Ramos (cell line): ENCODE results near the gene PLEKHA6.

ENCODE experiments used
- in situ Hi-C: fragments of 300-500 bp; cut with MboI; formaldehyde crosslinking; loops from one replicate; pipeline ENCODE4 v1.14.3; 2022; ENCODE audit warnings: low sequenced_read_pairs; ENCODE audit not compliant: unreplicated experiment

The PLEKHA6 gene

GRCh38 chr1:204223129-204223860 lies 136.4 kb downstream of the PLEKHA6 start:
- in situ Hi-C loops, result no loop called here

- in situ Hi-C loops, result no loop called here
Observed at GRCh38 chr1:204222764-204223055, 137.0 kb downstream of the PLEKHA6 start.

- in situ Hi-C loops, result no loop called here
Observed at GRCh38 chr1:204222006-204222763, 137.5 kb downstream of the PLEKHA6 start.

- in situ Hi-C loops, result no loop called here
Observed at GRCh38 chr1:204221271-204221670, 138.5 kb downstream of the PLEKHA6 start.

- in situ Hi-C loops, result no loop called here
Observed at GRCh38 chr1:204219971-204220616, 139.6 kb downstream of the PLEKHA6 start.

- in situ Hi-C loops, result no loop called here
Observed at GRCh38 chr1:204218552-204218951, 141.2 kb downstream of the PLEKHA6 start.

- in situ Hi-C loops, result no loop called here
Observed at GRCh38 chr1:204217648-204218000, 142.1 kb downstream of the PLEKHA6 start.

- in situ Hi-C loops, result no loop called here
Observed at GRCh38 chr1:204216880-204217647, 142.7 kb downstream of the PLEKHA6 start.

GRCh38 chr1:204216236-204216635 lies 143.5 kb downstream of the PLEKHA6 start:
- in situ Hi-C loops, result no loop called here

GRCh38 chr1:204213668-204214662 lies 145.8 kb downstream of the PLEKHA6 start, which contains the start of gene GOLT1A:
GOLT1A (minus strand) TSS chr1:204213988; CDS start chr1:204213906, 82 bp downstream.
- in situ Hi-C loops, result no loop called here

- in situ Hi-C loops, result no loop called here
Observed at GRCh38 chr1:204212715-204213114, 147.0 kb downstream of the PLEKHA6 start.

- in situ Hi-C loops, result no loop called here
Observed at GRCh38 chr1:204211046-204211445, 148.7 kb downstream of the PLEKHA6 start.

GRCh38 chr1:204207136-204207616 lies 152.6 kb downstream of the PLEKHA6 start:
- in situ Hi-C loops, result no loop called here

GRCh38 chr1:204206121-204206520 lies 153.6 kb downstream of the PLEKHA6 start:
- in situ Hi-C loops, result no loop called here

GRCh38 chr1:204205486-204205885 lies 154.2 kb downstream of the PLEKHA6 start:
- in situ Hi-C loops, result no loop called here

- in situ Hi-C loops, result no loop called here
Observed at GRCh38 chr1:204204944-204205343, 154.8 kb downstream of the PLEKHA6 start.

- in situ Hi-C loops, result no loop called here
Observed at GRCh38 chr1:204203206-204203767, 156.4 kb downstream of the PLEKHA6 start.

- in situ Hi-C loops, result no loop called here
Observed at GRCh38 chr1:204202481-204202880, 157.2 kb downstream of the PLEKHA6 start.
